GM19324 (cell line): ENCODE results near the gene FBXO17.
"Not testable (repeated sequence)": the region's sequence is repeated elsewhere in the genome, so short reads cannot be mapped to it uniquely, and the experiment has no call there.

Source experiments
- ATAC-seq: cut with Tn5 transposase; IDR thresholded peaks from one replicate; pipeline ENCODE4 v1.9.1; 2021; ENCODE audit warnings: mild to moderate bottlenecking, moderate library complexity; ENCODE audit not compliant: unreplicated experiment, low FRiP score

The FBXO17 gene, protein sequence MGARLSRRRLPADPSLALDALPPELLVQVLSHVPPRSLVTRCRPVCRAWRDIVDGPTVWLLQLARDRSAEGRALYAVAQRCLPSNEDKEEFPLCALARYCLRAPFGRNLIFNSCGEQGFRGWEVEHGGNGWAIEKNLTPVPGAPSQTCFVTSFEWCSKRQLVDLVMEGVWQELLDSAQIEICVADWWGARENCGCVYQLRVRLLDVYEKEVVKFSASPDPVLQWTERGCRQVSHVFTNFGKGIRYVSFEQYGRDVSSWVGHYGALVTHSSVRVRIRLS

DNA sequence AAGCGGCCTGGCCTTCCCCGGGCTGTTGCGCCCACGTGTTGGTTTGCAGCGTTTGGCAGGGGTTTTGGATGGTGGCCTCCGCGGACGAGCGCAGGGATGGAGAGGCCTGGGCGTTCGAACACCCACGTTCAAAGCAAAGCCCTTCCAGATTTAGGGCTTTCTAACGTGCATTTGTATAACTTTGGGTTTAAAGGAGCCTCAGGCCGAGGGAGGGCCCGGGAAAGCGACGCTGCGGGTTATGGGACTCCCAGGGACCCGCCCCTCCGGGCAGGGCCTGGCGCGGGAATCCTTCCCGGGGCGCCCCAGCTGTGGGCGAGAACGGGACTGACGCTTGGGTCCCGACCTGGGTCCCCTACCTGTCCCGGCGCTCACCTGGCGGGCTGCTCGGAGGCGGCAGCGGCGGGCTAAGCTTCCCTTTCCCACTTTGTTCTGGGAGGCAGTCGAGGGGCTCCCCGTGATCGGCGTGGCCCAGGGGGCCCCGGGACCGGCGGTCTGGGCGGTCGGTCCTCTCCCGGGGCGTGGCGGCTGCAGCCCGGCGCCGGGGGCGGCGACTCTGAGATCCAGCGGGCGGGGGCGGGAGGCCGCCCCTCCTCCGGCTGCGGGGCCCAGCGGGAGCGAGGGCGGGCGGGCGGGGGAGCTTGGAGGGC is at the start of gene FBXO17:
Gene FBXO17 (minus strand): TSS at position 529 of the 647 bp plus-strand sequence. CDS start 25,423 bp downstream, outside the sequence.
- ATAC-seq = no peak

DNA sequence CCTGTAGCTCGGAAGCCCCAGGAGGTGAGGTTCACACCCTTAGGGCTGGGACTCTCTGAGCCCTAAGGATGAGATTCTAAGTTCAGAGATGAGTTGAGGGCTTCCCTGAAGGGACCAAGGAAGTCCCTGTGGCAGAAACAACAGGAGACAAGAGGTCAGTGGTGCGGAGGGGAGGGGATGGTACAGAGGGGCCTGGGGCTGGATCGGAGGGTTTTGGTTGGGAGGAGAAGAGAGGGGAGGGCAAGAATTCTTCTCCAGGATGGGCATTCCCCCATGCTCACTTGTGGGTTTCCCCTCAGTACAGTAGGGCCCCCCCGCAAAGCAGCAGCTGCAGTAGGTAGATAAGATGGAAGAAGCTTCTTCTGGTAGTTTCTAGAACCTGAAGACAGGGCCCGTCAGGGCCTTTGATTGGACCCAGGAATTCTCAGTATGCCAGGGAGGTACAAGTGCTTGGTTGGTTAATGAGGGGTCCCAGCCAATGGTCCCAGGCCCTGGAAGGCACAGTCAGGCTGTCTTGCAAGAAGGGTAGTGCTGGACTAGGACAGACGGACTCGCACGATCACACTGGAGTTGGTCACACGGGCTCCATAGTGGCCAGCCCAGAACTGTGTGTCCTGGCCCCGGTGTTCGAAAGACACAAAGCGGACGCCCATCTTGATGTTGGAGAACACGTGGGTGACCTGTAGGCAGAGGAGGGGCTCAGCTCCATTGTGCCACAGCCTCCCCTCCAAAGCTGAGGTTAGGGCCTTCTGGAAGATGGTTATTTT is 49.5 kb upstream of the FBXO17 start:
- no peak for ATAC-seq

DNA sequence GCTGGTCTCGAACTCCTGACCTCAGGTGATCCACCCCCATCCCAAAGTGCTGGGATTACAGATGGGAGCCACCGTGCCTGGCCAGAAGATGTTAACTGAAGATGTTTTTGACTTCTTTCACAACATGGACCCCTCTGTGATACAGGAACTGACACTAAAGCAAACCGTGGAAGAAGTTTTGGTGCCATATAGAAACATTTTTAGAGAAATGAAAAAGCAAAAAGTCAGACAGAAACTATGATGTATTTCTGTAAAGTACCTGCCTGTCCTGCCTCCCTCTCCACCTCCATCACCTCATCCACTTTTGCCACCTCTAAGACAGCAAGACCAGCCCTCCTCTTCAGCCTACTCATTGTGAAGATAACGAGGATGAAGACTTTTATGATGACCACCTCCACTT is 45.5 kb upstream of the FBXO17 start:
- no peak for ATAC-seq

DNA sequence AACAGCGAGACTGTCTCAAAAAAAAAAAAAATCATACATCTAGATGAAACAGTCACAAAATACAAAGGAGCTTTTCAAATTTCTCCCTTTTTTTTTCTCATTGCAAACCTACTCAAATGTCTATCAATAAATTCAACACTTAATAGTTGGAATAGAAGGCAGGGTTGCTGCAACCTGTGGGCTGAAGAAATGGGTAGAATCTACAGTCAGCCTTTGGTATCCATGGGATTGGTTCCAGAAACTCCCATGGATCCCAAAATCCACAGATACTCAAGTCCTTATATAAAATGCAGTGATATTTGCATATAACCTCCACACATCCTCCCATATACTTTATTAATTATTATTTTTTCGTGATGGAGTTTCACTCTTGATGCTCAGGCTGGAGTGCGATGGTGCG is 42.1 kb upstream of the FBXO17 start:
- no peak for ATAC-seq

DNA sequence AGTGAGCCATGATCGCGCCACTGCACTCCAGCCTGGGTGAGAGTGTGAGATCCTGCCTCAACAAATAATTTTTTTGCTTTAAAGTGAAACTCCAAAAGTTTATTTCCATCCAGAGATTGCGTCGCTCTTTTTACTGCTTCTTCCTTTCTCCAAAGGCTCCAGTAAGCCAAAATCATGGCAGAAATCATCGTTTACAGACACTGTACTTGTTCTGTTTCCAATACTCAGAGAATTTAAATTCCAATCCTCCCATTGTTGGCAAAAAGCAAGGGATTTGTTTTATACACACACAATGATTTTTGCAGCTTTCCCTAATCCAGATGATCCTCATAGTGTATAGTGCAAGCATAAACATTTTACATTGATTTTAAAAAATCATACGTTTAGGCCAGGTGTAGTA is 41.5 kb upstream of the FBXO17 start:
- no peak for ATAC-seq

DNA sequence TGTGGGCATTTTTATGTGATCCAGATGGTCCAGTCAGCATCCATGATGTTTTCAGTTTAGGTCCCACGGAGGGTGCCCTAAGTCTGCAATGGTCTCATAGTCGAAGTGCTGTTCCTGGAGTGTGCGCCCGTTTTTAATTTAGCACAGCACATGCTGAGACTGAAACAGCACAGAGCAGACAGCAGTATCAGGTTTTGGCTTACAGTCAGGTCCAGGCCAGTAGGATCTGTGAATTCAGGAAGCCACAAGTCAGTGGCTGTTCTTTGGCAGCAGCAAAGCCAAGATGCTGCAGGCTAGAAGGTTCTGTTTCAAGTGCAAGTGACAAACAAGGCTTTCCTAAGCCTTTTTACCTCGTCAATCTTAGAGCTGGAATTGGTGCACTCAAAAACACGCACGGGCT is 38.5 kb upstream of the FBXO17 start:
- ATAC-seq = no peak

DNA sequence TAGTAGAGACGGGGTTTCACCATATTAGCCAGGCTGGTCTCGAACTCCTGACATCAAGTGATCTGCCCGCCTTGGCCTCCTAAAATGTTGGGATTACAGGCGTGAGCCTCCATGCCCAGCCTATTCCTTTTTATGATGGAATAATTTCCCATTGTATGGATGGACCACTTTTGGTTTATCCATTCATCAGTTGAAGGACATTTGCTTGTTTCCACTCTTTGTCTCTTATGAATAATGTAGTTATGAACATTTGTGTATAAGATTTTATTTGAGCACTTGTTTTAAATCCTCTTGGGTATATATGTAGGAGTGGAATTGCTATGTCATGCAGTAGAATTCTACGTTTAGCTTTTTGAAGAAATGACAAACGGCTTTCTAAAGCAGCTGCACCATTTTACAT is 33.5 kb upstream of the FBXO17 start:
- no peak for ATAC-seq

DNA sequence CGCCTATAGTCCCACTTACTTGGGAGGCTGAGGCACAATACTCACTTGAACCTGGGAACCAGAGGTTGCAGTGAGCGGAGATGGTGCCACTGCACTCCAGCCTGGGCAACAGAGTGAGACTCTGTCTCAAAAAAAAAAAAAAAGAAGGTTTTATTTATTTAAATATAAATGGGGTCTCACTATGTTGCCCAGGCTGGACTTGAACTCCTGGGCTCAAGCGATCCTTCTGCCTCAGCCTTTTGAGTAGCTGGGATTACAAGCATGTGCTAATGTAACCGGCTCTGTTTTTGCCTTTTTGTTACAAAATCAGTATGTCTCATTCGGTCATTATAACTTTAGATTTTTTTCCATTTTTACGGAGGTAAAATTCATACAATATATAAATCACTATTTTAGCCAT is 32.6 kb upstream of the FBXO17 start:
- no peak for ATAC-seq

DNA sequence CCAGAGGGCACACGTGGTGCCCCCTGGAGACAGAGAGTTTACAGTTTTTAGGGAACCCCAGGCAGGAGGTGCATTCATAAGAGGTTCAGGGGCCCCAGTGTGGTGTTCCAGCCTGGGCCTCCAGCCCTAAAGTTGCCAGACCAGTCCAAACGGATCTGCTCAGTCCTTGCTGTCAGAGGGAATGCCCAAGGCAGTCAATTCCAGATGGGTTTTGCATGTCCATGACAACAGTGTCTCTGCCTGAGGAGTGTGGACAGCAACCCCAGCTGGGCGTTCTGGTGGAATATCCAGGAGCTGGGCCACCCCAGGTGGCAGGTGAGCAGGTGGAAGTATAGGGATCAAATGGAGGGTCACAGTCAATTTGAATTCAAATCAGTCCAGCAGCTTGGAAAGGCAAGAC is 31.6 kb upstream of the FBXO17 start:
- no peak for ATAC-seq

DNA sequence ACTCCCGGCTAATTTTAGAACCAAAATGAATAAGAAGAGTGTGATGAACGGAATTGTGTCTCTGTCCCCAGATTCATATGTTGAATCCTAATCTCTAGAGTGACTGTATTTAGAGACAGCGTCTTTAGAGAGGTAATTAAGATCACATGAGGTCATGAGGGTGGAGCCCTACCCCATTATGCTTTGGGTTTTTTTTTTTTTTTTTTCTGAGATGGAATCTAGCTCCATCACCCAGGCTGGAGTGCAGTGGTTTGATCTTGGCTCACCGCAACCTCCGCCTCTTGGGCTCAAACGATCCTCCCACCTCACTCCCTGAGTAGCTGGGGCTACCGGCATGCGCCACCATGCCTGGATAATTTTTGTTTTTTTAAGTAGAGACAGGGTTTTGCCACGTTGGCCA is 28.9 kb upstream of the FBXO17 start:
- no peak for ATAC-seq

DNA sequence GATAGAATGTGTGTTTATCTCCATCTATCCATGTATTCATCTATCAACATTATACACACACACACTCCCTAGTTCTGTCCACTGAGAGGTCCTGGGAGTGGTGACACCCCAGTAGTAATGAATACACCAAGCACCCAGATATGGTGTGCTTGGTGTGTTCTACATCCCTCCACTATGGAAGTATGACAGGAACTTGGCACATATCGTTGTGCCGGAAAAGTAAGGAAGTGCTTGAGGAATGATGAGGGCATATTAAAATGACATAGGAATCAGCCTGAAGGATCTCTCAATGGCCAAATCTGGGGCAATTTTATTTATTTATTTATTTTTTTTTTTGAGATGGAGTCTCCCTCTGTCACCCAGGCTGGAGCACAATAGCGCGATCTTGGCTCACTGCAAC is 28.3 kb upstream of the FBXO17 start:
- ATAC-seq = no peak

DNA sequence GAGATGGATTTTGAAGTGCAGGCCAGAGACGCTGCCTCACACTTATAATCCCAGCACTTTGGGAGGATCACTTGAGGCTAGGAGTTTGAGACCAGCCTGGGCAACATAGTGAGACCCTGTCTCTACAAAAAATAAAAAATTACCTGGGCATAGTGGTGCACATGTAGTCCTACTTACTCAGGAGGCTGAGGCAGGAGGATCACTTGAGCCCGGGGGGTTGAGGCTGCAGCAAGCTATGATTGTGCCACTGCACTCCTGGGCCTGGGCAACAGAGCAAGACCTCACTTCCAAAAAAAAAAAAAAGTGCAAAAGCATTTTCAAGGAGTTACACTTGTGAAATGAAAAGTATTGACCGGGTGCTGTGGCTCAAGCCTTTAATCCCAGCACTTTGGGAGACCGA is 27.6 kb upstream of the FBXO17 start:
- no peak for ATAC-seq

DNA sequence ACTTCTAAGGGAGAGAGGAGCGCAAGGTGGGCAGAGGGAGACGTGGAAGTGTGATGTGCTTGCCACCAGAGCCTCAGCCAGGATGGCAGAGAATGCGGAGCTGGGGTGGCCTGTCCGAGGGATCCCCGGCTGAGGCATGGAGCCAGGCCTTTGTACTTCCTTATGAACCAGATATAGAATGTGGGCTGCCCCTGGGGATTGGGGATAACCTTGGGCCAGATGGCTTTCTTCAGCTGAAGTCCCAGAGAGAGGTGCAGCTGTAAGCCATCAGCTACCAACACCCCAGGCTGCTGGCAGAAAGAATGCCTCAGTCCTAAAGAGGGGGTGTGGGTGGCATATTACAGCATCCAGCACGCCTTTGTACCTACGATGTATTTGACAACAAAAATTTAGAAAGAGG is 25.5 kb upstream of the FBXO17 start:
- no peak for ATAC-seq

DNA sequence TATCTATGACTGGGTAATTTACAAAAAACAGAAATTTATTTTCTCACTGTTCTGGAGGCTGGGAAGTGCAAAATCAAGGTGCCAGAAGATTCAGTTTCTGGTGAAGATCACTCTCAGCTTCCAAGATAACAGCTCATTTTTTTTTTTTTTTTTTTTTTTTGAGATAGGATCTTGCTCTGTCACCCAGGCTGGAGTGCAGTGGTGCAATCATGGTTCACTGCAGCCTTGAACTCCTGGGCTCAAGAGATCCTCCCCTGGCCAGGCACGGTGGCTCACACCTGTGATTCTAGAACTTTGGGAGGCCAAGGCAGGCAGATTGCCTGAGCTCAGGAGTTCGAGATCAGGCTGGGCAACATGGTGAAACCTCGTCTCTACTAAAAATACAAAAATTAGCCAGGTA is 22.0 kb upstream of the FBXO17 start:
- not testable (repeated sequence) for ATAC-seq

DNA sequence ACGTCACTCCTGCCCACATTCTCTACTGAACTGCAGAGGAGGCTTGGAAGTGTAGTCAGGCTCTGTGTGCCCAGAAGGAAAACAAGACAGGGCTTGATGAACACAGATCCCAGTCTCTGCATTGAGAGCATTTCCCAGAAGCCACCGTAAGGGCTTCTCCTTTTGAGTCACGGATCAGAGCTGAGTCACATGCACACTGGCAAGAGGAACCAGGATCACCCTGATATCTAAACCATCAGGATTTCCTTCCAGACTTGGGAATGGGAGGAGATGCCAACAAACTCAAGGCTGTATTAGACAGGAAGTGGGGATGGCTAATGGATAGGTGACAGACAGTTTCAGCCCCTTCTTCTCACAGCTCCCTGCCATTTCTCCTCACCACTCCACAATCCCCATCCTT is 17.7 kb upstream of the FBXO17 start:
- ATAC-seq = no peak

DNA sequence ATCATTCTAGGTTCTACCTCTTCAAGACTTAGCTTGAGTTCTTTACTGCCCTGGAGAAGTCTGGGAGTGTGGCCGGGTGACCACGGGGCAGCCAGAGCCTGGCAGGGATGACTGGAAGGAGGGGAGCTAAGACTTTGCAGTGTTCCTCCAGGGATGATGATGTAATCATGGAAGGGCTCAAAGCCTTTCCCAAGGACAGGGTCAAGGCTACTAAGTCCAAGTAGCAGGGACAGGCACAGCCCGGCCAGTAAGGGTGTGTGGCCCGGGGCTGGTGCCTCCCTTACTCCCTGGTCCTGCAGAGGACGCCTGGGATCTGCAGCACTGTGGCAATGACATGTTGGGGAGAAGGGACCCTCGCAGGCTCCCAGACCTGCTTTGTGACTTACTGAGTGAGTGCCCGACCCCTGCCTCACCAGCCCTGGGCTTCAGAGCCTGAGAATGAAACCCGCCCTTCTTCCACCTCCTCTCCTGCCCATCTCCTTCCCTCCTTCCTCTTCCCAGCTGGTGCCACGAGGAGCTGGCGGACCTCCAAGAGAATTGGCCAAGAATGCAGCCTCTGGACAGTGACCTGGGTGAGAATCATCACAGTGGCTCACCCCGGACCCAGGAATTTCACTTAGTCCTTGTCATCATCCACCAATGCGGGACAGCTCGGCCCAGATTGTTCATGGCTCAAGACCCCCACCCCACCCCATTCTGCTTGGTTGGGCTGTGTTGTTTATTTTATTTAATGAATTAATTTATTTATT is 15.6 kb upstream of the FBXO17 start:
- ATAC-seq = no peak

DNA sequence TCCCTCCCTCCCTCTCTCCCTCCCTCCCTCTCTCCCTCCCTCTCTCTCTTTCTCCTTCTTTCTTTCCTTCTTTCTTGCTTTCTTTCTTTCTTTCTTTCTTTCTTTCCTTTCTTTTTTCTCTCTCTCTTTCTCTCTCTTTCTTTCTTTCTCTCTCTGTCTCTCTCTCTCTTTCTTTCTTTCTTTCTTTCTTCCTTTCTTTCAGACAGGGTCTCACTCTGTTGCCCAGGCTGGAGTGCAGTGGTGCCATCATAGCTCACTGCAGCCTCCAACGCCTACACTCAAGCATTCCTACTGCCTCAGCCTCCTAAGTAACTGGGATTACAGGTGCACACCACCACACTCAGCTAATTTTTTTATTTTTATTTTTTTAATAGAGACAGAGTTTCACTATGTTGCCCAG is 14.1 kb upstream of the FBXO17 start:
- not testable (repeated sequence) for ATAC-seq

DNA sequence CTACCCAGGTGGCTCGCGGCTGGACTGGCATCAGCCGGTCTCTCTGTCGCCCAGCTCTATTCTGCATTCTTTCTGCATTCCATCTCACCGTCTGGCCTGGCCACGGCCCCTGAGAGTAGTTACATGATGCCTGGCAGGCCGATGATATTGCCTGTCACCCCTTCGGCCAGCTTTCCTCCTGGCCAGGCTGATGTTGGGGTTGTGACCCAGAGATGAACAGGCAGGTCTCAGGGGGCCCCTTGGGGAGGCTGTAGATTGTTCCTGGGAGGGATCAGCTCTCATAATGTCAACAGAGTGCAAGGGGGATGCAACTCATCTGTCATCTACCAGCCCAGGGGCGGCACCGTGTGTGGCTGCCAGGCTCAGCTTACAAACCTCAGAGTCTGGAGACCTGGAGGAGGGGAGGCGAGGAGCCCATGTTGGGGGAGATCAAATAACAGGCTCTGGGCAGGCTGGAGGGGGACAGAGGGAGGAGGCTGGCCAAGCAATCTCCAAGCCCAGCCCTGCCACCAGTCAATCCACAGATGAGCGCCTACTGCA is 13.6 kb upstream of the FBXO17 start:
- ATAC-seq = no peak

DNA sequence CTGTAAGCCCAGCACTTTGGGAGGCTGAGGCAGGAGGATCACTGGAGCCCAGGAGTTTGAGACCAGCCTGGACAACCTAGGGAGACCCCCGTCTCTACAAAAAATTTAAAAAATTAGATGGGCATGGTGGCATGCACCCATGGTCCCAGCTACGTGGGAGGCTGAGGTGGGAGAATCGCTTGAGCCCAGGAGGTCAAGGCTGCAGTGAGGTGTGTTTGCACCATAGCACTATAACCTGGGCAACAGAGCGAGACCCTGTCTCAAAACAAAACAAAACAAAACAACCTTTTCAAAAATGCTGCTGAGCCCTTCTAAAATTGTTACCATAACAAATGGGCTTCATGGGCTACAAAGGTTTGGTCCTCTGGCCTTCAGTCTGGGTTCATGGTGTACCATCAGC is 13.1 kb upstream of the FBXO17 start:
- not testable (repeated sequence) for ATAC-seq

DNA sequence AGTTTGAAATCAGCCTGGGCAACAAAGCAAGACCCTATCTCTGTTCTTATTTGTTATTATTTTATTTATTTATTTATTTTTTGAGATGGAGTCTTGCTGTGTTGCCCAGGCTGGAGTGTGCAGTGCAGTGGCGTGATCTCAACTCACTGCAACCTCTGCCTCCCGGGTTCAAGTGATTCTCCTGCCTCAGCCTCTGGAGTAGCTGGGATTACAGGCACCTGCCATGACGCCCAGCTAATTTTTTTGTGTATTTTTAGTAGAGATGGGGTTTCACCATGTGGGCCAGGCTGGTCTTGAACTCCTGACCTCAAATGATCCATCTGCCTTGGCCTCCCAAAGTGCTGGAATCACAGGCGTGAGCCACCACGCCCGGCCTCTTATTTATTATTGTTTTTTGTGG is 12.2 kb upstream of the FBXO17 start:
- ATAC-seq = not testable (repeated sequence)

DNA sequence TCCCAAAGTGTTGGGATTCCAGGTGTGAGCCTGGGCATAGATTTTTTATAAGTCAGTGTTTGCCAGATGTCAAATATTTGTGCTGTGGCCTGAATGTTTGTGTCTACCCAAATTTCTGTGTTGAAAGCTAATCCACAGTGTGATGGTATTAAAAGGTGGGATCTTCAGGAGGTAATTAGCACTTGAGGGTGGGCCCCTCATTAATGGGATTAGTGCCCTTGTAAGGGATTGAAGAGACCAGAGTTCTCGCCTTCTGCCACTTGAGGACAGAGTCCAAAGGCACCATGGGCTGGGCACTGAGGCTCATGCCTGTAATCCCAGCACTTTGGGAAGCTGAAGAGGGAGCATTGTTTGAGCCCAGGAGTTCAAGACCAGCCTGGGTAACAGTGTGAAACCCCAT is 9.7 kb upstream of the FBXO17 start:
- ATAC-seq = no peak
